Fibroblast of lung (primary cell): Measurements from ENCODE around the gene SUPT3H. TPM values are rescaled to one million over a fixed set of nuclear protein-coding genes. Genes with fewer than 3 reads are reported as not detected.
A peak's percentile ranks its signal among the peaks of the same experiment; 100 is the strongest.

Experiments
- DNase-seq, 2 donors: peaks; one replicate each; pipeline versions ENCODE4 v3.0.0 to v3.0.0-alpha.2; 2010; ENCODE audit warnings: low read depth in 2 of 2
- H2AFZ ChIP-seq: 2 replicates; pipeline ENCODE4 v1.5.1; 2012; ENCODE audit warnings: low read length, control low read depth, inconsistent platforms
- H3K27ac ChIP-seq: 2 replicates; pipeline ENCODE4 v1.5.1; 2011; ENCODE audit warnings: low read length, control low read depth; ENCODE audit not compliant: insufficient read depth
- H3K27me3 ChIP-seq: 2 replicates; pipeline ENCODE4 v1.5.1; 2011; ENCODE audit warnings: mild to moderate bottlenecking, low read length; ENCODE audit not compliant: control insufficient read depth, insufficient read depth
- H3K36me3 ChIP-seq: 2 replicates; pipeline ENCODE4 v1.5.1; 2011; ENCODE audit warnings: low read length; ENCODE audit not compliant: control insufficient read depth, insufficient read depth
- H3K4me1 ChIP-seq: 2 replicates; pipeline ENCODE4 v1.5.1; 2011; ENCODE audit warnings: low read length; ENCODE audit not compliant: control insufficient read depth, insufficient read depth; ENCODE audit errors: extremely low read depth
- H3K4me2 ChIP-seq: 2 replicates; pipeline ENCODE4 v1.5.1; 2011; ENCODE audit warnings: low read length, control low read depth; ENCODE audit not compliant: insufficient read depth; ENCODE audit errors: extremely low read depth
- H3K4me3 ChIP-seq, 4 experiments: fragments of 200-600 bp in 1 of 4; sonication (generic) in 1 of 4; replicated peaks in 1 of 4; 2 replicates each; pipeline ENCODE4 v1.5.1; 2011 to 2016; ENCODE audit warnings: low read length in 4 of 4, low read depth in 3 of 4, mild to moderate bottlenecking in 3 of 4, control low read depth in 2 of 4, inconsistent platforms in 1 of 4, mixed read lengths in 1 of 4; ENCODE audit not compliant: insufficient read depth in 1 of 4; ENCODE audit errors: control extremely low read depth in 1 of 4
- H3K79me2 ChIP-seq: 2 replicates; pipeline ENCODE4 v1.5.1; 2012; ENCODE audit warnings: mild to moderate bottlenecking, low read length, inconsistent platforms; ENCODE audit not compliant: control insufficient read depth, insufficient read depth
- H3K9ac ChIP-seq: 2 replicates; pipeline ENCODE4 v1.5.1; 2011; ENCODE audit warnings: mild to moderate bottlenecking, low read length, control low read depth; ENCODE audit not compliant: insufficient read depth
- H3K9me3 ChIP-seq: 2 replicates; pipeline ENCODE4 v1.5.1; 2012; ENCODE audit warnings: low read depth, low read length; ENCODE audit not compliant: control insufficient read depth, insufficient read depth
- H4K20me1 ChIP-seq: 2 replicates; pipeline ENCODE4 v1.5.1; 2011; ENCODE audit warnings: low read length; ENCODE audit not compliant: control insufficient read depth, insufficient read depth; ENCODE audit errors: extremely low read depth
- EZH2 ChIP-seq: IDR thresholded peaks from 2 replicates; pipeline ENCODE4 v1.5.1; 2012; ENCODE audit warnings: low read length, control low read depth, mild to moderate bottlenecking; ENCODE audit errors: missing control alignments
- polyA plus RNA-seq, 2 donors: library from polyadenylated mRNA; depleted of rRNA in 1 of 2; stranded (reverse) in 1 of 2; unstranded in 1 of 2; fragments of >200 nt; gene quantifications; 2 replicates each; pipeline ENCODE4 v1.2.1, GENCODE V29; 2011 to 2012; ENCODE audit warnings: missing spikeins in 1 of 2
- total RNA-seq: library from RNA; depleted of rRNA; stranded (reverse); fragments of >200 nt; gene quantifications from 2 replicates; pipeline ENCODE4 v1.2.1, GENCODE V29; 2014
- TF ChIP-seq, protein P1 (sequence below), 2 donors: IDR thresholded peaks in 1 of 2; conservative IDR thresholded peaks in 1 of 2; 1 replicate in 1 of 2; 2 replicates in 1 of 2; pipeline ENCODE4 v1.5.1; 2011 to 2012; ENCODE audit warnings: low read length in 2 of 2, control low read depth in 1 of 2, inconsistent platforms in 1 of 2, low read depth in 1 of 2, mild to moderate bottlenecking in 1 of 2

SUPT3H gene
- total and polyA plus RNA-seq, 2 donors (not counting 1 experiment from before 2014, with no cell fraction given), result 8.3 to 8.5 TPM

DNA sequence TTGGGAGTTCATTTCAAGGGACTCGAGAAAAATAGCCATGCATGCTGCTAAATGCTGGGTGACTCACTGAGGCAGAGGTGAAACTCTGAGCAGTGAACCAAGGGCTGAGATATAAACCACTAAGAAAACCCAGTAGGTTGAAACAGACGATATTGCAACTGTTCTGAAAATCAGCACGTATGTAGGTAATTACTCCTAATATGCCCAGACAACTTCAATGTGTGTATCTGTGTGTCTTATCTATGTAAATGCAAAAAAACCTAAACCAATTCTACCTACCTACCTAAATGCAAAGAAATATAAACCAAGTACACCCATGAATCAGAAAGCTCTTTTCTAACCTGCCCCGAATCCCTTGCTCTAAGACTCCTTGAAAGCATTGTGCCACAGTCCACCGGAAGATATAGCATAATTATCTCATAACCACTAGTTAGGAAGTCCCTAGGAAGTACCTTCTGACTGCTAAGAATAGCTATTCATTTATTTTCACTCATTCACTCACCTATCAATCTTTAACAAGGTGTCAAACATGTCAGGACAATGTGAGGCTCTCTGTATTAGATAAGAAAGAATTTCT is 508.3 kb downstream of the SUPT3H start:
- H3K79me2 ChIP-seq, result no peaks in the 10 kb centered on the region
- DNase-seq, result peak in 1 of 2 donors; percentile 14
- no peaks in the 10 kb centered on the region for H3K9me3 ChIP-seq
- H3K27ac ChIP-seq, result no peak overlapping the region
- no peak for TF ChIP-seq EZH2
- TF ChIP-seq, protein P1, sequence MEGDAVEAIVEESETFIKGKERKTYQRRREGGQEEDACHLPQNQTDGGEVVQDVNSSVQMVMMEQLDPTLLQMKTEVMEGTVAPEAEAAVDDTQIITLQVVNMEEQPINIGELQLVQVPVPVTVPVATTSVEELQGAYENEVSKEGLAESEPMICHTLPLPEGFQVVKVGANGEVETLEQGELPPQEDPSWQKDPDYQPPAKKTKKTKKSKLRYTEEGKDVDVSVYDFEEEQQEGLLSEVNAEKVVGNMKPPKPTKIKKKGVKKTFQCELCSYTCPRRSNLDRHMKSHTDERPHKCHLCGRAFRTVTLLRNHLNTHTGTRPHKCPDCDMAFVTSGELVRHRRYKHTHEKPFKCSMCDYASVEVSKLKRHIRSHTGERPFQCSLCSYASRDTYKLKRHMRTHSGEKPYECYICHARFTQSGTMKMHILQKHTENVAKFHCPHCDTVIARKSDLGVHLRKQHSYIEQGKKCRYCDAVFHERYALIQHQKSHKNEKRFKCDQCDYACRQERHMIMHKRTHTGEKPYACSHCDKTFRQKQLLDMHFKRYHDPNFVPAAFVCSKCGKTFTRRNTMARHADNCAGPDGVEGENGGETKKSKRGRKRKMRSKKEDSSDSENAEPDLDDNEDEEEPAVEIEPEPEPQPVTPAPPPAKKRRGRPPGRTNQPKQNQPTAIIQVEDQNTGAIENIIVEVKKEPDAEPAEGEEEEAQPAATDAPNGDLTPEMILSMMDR (conservative IDR thresholded peaks at IDR 0.05 in 1 of 2, IDR thresholded peaks at IDR 0.05 in 1 of 2; ENCODE audit: low read depth in 1 of 2, low read length in 2 of 2), result no peak
- H3K36me3 ChIP-seq, result no peaks in the 10 kb centered on the region
- no peak overlapping the region for H2AFZ ChIP-seq
- no peak overlapping the region for H3K4me3 ChIP-seq
- no peaks in the 10 kb centered on the region for H4K20me1 ChIP-seq
- H3K4me2 ChIP-seq, result no peak overlapping the region
- no peaks in the 10 kb centered on the region for H3K4me1 ChIP-seq
- H3K9ac ChIP-seq, result no peak overlapping the region
- H3K27me3 ChIP-seq, result no peaks in the 10 kb centered on the region

DNA sequence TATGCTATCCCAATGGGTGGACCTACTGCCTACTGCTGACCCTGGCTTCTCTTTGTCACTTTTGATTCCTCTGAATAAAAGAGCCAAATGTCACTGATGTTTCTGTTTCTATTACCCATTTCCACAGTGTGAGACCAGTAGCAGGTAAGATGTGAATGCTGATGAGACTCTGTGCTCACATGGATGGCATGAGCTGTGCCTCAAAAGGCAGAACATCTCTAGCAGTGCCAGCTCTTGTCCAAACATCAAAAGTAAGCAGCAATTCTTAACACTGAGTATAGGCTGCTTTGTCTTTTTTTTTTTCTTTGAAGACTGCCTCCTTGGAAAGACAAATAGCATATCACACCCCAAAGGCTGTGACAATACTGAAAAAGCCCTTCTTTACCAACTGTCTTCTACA is 508.8 kb downstream of the SUPT3H start:
- no peaks in the 10 kb centered on the region for H3K9me3 ChIP-seq
- no peaks in the 10 kb centered on the region for H3K27me3 ChIP-seq
- no peak overlapping the region for H3K4me3 ChIP-seq
- H3K79me2 ChIP-seq, result no peaks in the 10 kb centered on the region
- no peaks in the 10 kb centered on the region for H3K36me3 ChIP-seq
- no peak overlapping the region for H2AFZ ChIP-seq
- no peaks in the 10 kb centered on the region for H3K4me1 ChIP-seq
- no peak for DNase-seq
- no peak overlapping the region for H3K9ac ChIP-seq
- H3K4me2 ChIP-seq, result no peak overlapping the region
- TF ChIP-seq, protein P1 (conservative IDR thresholded peaks at IDR 0.05 in 1 of 2, IDR thresholded peaks at IDR 0.05 in 1 of 2; ENCODE audit: low read depth in 1 of 2, low read length in 2 of 2), result no peak
- TF ChIP-seq EZH2, result no peak
- H4K20me1 ChIP-seq, result no peaks in the 10 kb centered on the region
- H3K27ac ChIP-seq, result no peak overlapping the region

DNA sequence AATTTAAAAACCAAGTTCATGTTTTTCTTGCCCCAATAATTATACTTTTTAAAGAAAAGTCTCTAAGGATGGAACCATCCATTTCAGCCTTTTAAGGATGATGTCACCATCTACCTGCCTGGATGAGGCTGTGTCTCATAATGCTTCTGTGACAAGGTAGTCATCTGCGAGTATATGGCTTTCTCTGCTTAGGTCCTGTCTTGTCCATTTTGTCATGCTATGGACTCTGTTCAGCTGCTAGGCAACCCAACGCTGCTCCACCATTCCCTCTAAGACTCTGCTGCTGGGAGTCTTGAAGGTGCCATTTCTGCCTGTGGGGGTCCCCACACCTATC is 509.4 kb downstream of the SUPT3H start:
- H3K4me3 ChIP-seq, result no peak overlapping the region
- no peak overlapping the region for H3K9ac ChIP-seq
- no peak overlapping the region for H3K4me2 ChIP-seq
- DNase-seq, result no peak
- no peak overlapping the region for H2AFZ ChIP-seq
- H4K20me1 ChIP-seq, result no peaks in the 10 kb centered on the region
- no peaks in the 10 kb centered on the region for H3K4me1 ChIP-seq
- H3K79me2 ChIP-seq, result no peaks in the 10 kb centered on the region
- H3K36me3 ChIP-seq, result no peaks in the 10 kb centered on the region
- H3K27ac ChIP-seq, result no peak overlapping the region
- no peaks in the 10 kb centered on the region for H3K9me3 ChIP-seq
- TF ChIP-seq EZH2, result no peak
- TF ChIP-seq, protein P1 (conservative IDR thresholded peaks at IDR 0.05 in 1 of 2, IDR thresholded peaks at IDR 0.05 in 1 of 2; ENCODE audit: low read depth in 1 of 2, low read length in 2 of 2), result no peak
- H3K27me3 ChIP-seq, result no peaks in the 10 kb centered on the region
